GM13977 (cell line): ENCODE results near the gene GNPAT.
"Not testable (repeated sequence)": the region's sequence is repeated elsewhere in the genome, so short reads cannot be mapped to it uniquely, and the experiment has no call there.

Experiments used
- DNase-seq: peaks from one replicate; pipeline ENCODE4 v3.0.0; 2012; ENCODE audit warnings: low spot score
- CTCF ChIP-seq: IDR thresholded peaks from 2 replicates; pipeline ENCODE4 v1.5.1; 2012; ENCODE audit warnings: mild to moderate bottlenecking, control low read depth; ENCODE audit not compliant: insufficient read depth; ENCODE audit errors: extremely low read depth, missing control alignments
- in situ Hi-C: fragments of 300-500 bp; cut with MboI; formaldehyde crosslinking; loops from one replicate; pipeline ENCODE4 v1.12.0; 2022; ENCODE audit warnings: low sequenced_read_pairs, low pct_unique_long_range_greater_than_20kb, mixed read lengths, inconsistent platforms; ENCODE audit not compliant: unreplicated experiment

Gene GNPAT

DNA sequence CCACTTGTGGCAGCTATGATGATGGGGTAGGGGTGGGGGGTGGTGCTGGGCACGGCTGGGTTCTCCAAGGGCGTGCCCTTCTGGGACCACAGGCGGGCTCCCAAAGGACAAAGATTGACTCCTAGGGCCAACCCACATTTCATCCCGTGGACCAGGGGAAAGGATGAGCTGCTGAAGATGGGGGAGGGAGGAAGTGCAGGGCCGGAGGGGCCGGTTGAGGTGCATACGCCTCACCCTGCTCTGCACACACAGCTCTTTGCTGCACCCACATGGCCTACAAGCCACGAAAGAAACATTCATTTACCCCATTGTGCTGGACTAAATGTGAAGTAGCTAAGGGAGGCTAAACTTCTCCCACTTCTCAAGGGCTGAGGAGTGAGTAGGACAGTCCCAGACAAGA, 34.2 kb upstream of the GNPAT start:
- no peak for TF ChIP-seq CTCF
- in situ Hi-C loops: loop anchor here (25.0 kb wide), 1 partner anchor 295 kb away; no protein-coding TSS in a partner anchor
- no peak for DNase-seq

- no peak for DNase-seq
- in situ Hi-C loops: loop anchor here (25.0 kb wide), 1 partner anchor 295 kb away; no protein-coding TSS in a partner anchor
- no peak for TF ChIP-seq CTCF
Measured at GRCh38 chr1:231207437-231207836, 33.6 kb upstream of the GNPAT start.

- in situ Hi-C loops: loop anchor here (25.0 kb wide), 1 partner anchor 297 kb away; no protein-coding TSS in a partner anchor
- TF ChIP-seq CTCF: no peak
- no peak for DNase-seq
Measured at GRCh38 chr1:231208980-231209379, 32.0 kb upstream of the GNPAT start.

GRCh38 chr1:231209531-231209930, 31.5 kb upstream of the GNPAT start:
- in situ Hi-C loops: loop anchor here (25.0 kb wide), 1 partner anchor 297 kb away; no protein-coding TSS in a partner anchor
- TF ChIP-seq CTCF: no peak
- no peak for DNase-seq

DNA sequence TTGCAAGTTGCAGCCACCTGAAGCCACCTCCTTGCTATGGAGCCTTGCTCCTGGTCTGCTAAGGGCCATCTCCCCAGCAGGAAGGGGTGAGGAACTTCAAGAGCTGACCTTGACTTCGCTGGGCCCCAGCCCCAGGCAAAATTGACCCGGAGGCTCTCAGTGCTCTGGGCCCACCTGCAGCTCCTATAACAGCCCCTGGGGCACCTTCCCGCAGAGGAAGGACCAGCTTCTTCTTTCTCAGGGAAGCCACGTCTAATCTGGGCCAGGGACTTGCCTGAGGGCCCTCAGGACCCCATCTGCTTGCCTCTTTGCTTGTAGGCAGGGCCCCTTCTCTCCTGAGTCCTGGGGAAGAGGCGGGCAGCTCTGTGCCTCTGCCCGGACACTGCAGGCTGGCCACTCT, 30.9 kb upstream of the GNPAT start:
- no peak for TF ChIP-seq CTCF
- in situ Hi-C loops: loop anchor here (25.0 kb wide), 1 partner anchor 298 kb away; no protein-coding TSS in a partner anchor
- no peak for DNase-seq

DNA sequence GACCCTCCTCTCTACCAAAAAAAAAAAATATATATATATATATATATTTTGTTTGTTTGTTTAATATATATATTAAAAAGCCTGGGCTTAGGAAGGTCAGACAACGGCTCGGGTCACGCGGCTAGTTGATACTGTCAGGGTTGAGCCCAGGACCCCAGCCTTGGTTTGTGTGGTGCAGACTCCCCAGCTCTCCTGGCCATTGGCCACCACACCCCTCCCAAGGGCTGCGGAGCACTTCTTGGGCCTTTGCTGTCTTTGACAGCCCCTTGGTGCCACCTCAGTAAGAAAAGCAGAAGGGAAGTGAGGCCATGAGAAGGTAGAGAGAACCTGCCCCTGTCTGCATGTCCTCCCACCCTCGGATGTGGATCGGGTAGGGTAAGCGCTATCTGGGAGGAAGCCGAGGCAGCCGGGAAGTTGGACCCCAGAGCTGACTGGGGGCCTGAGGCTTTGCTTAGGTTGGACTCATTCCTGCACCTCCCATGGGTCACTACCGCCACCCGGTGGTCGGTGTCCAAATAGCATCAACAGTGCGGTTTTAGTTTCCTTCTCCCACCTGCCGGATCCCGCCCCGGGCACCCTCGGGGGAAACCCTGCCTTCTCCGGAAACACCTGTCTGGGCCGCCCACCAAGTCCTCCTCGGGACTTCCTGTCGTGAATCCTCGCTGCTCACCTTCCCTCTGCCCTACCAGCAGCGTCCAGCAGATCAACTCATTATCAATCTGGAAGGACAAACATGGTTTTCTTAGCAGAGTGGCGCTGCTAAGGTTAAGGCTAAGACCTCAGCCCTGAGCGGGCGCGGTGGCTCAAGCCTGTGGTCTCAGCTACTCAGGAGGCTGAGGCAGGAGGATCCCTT, 29.8 kb upstream of the GNPAT start:
- peak; percentile 90 for DNase-seq
- in situ Hi-C loops: loop anchor here (25.0 kb wide), 1 partner anchor 299 kb away; no protein-coding TSS in a partner anchor
- peak; percentile 93 for TF ChIP-seq CTCF

- not testable (repeated sequence) for DNase-seq
- in situ Hi-C loops: loop anchor here (25.0 kb wide), 1 partner anchor 300 kb away; no protein-coding TSS in a partner anchor
Measured at GRCh38 chr1:231212301-231212700, 28.7 kb upstream of the GNPAT start.
